Coronary artery (tissue), 2 donors: ENCODE measurements around the gene FASTK.
A peak's percentile ranks its signal among the peaks of the same experiment; 100 is the strongest.

Experiments
- DNase-seq: peaks from one replicate; pipeline ENCODE4 v3.0.0-alpha.2; 2017; ENCODE audit warnings: low spot score
- H3K27ac ChIP-seq, 2 donors: fragments of 200-600 bp; sonication (generic); one replicate each; pipeline ENCODE4 v1.5.1; 2016 to 2019
- H3K4me3 ChIP-seq: fragments of 200-600 bp; sonication (generic); 2 replicates; pipeline ENCODE4 v1.5.1; 2016; ENCODE audit warnings: mild to moderate bottlenecking, moderate library complexity
- TF ChIP-seq, protein P1 (sequence below): fragments of 200-600 bp; sonication (generic); IDR thresholded peaks from one replicate; pipeline ENCODE4 v1.5.1; 2019; ENCODE audit warnings: antibody characterized with exemption

The FASTK gene

DNA sequence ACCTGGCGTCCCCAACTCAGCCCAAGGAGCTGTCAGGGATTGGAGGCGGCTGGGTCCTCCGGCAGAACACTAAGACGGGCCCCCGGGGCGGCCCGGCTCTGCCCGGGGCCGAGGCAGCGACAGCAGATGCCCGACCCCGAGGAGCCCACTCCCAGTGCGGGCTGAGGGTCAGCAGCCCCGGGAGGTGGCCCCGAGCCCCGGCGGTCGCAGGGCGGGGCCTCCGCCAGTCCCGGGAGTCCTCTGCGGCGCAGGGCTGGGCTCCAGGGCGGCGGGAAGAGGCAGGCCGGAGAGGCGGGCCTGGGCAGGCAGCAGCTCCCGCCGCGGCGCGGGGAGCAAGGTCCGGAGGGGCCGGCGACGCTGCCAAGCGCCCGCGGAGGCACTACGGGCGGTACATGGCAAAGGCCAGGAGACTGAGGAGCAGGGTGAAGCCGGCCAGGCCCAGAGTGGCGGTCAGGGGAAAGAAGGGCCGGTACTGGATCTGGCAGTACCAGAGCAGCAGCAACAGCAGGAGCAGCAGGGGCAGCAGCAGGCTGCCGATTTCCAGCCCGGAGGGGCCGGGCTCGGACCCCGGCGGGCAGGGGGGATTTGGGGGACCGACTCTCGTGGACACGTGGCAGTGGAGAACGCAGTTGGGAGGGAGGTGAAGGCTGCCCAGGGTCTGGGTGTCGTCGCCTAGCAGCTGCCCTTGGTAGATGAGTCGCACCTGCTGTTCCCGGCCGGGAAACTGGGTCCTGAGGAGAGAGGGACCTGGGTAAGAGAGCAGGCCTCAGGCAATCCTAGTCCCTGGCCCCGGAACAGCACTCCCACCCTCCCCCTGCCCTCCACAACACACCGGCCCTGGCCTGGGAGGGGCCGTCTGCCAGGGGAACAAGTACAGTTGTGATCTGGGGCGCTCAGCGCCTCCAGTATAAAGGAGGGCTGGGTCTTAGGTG is 827 bp upstream of the FASTK start:
- TF ChIP-seq, protein P1, sequence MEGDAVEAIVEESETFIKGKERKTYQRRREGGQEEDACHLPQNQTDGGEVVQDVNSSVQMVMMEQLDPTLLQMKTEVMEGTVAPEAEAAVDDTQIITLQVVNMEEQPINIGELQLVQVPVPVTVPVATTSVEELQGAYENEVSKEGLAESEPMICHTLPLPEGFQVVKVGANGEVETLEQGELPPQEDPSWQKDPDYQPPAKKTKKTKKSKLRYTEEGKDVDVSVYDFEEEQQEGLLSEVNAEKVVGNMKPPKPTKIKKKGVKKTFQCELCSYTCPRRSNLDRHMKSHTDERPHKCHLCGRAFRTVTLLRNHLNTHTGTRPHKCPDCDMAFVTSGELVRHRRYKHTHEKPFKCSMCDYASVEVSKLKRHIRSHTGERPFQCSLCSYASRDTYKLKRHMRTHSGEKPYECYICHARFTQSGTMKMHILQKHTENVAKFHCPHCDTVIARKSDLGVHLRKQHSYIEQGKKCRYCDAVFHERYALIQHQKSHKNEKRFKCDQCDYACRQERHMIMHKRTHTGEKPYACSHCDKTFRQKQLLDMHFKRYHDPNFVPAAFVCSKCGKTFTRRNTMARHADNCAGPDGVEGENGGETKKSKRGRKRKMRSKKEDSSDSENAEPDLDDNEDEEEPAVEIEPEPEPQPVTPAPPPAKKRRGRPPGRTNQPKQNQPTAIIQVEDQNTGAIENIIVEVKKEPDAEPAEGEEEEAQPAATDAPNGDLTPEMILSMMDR, result no peak
- H3K4me3 ChIP-seq, result peak overlapping the region; percentile 99
- no peak for DNase-seq
- H3K27ac ChIP-seq, result peak overlapping the region; percentile 96 to 99

GRCh38 chr7:151080067-151080521 is 515 bp downstream of the FASTK start:
- DNase-seq, result no peak
- Histone ChIP-seq H3K27ac (peak overlapping the region; percentile 96 to 99), H3K4me3 (peak overlapping the region; percentile 99)
- TF ChIP-seq, protein P1, result no peak

DNA sequence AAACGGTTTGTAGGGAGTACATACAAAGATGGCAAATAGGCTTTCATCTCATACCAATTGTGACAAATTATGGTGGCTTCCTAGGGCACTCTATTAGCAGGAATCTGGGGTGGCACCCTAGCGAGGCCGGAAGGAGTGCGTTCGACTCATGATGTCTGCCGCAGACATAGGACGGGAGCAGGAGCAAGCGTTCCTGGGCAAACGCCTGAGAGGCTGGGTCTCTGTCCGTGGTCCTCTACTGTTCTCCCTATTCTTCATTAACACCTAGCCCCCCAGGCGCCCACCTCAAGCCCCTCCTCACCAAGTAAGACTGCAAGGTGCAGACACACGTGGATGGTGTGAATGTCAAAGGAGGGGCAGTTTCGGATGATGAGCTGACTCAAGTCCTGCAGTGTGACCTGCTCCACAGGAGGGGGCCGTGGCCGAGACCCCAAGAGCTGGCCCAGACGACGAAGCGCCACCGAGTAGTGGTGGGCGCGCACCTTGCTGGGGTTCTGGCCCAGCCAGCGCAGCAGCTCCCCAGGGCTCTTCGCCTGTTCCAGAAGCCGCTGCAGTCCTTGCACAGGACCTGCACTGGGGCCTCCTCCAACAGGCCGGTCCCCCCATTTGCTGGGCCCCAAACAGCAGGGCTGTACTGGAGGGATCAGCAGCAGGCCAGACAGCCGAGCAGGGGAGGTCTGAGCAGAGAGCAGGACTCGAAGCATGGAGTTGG is 1.3 kb downstream of the FASTK start:
- DNase-seq, result no peak
- Histone ChIP-seq H3K27ac (peak overlapping the region; percentile 96 to 99), H3K4me3 (peak overlapping the region; percentile 99)
- TF ChIP-seq, protein P1, result no peak

GRCh38 chr7:151078233-151079040 is 2.2 kb downstream of the FASTK start:
- Histone ChIP-seq H3K4me3 (no peak overlapping the region), H3K27ac (peak overlapping the region in 1 of 2 donors; percentile 0)
- TF ChIP-seq, protein P1, result no peak
- no peak for DNase-seq

GRCh38 chr7:151077705-151078232 is 2.8 kb downstream of the FASTK start:
- Histone ChIP-seq H3K27ac (peak overlapping the region in 1 of 2 donors; percentile 0), H3K4me3 (no peak overlapping the region)
- no peak for DNase-seq
- TF ChIP-seq, protein P1, result no peak

DNA sequence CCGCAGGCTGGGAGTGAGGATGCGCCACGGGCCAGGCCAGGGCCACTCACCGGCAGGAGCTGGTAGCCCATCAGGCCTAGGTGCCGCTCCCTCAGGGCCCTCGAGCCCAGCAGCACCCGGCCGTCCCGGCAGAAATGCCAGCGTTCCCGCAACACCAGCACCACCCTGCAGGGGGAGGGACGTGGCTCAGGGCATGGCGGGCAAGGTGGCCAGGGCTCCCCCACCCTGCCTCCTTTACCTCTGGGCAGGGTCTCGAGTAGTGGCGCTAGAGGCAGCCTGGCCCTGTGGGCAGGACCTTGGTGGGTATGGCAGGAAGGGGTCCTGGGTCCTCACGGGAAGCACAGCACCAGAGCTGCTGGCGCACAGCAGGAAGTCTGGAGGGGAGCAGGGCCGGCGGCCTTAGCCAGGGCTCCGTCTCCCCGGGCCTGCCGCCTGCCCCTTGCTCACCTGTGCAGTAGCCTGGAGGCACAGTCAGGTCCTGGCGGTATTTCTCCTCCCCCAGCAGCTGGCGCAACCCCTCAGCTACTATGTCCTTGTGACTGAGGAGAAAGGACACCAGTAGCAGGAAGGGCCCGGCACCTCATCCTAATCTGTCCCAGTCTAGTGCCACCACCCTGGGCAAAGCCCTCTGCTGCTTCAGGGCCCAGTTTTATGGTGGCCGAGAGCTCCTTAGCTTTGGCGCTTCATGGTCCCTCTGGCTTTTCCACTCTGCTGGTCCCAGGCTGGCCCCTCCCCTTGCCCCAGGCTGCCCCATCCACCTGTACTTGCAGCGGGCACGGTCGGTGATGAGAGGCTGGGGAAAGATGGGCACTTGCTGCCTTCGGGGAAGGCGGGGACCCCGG is 3.5 kb downstream of the FASTK start:
- Histone ChIP-seq H3K27ac (no peak overlapping the region), H3K4me3 (no peak overlapping the region)
- no peak for DNase-seq
- TF ChIP-seq, protein P1, result no peak
